Esophagus (tissue), 2 donors: ENCODE data around the gene PKNOX2. TPM values are rescaled to one million over a fixed set of nuclear protein-coding genes. Genes with fewer than 3 reads are reported as not detected.

Experiments
- H3K27ac ChIP-seq, 2 donors: one replicate each; pipeline ENCODE4 v1.5.1; 2013; ENCODE audit warnings: low read depth in 2 of 2, mild to moderate bottlenecking in 2 of 2, inconsistent platforms in 1 of 2, low read length in 1 of 2, moderate library complexity in 1 of 2
- H3K27me3 ChIP-seq, 2 donors: one replicate each; pipeline ENCODE4 v1.6.1; 2013; ENCODE audit warnings: low read length in 2 of 2, control low read depth in 1 of 2, mild to moderate bottlenecking in 1 of 2; ENCODE audit not compliant: insufficient read depth in 2 of 2, control insufficient read depth in 1 of 2
- H3K36me3 ChIP-seq, 2 donors: one replicate each; pipeline ENCODE4 v1.6.1; 2013; ENCODE audit warnings: low read length in 1 of 2; ENCODE audit not compliant: control insufficient read depth in 2 of 2, insufficient read depth in 2 of 2
- H3K4me1 ChIP-seq, 2 donors: one replicate each; pipeline ENCODE4 v1.6.1; 2013; ENCODE audit warnings: low read length in 1 of 2; ENCODE audit not compliant: control insufficient read depth in 2 of 2, insufficient read depth in 2 of 2
- H3K4me3 ChIP-seq, 2 donors: one replicate each; pipeline ENCODE4 v1.5.1; 2013; ENCODE audit warnings: low read length in 2 of 2, mild to moderate bottlenecking in 2 of 2, low read depth in 1 of 2, moderate library complexity in 1 of 2
- H3K9me3 ChIP-seq, 2 donors: one replicate each; pipeline ENCODE4 v1.6.1; 2013; ENCODE audit warnings: mild to moderate bottlenecking in 2 of 2, low read depth in 1 of 2, low read length in 1 of 2, moderate library complexity in 1 of 2; ENCODE audit not compliant: control insufficient read depth in 2 of 2, insufficient read depth in 1 of 2
- WGBS, 2 donors: extraction: QIAGEN DNeasy Blood & Tissue Kit; methylation state at CpG; one replicate each; pipeline ENCODE4 v1.1.7; 2013; 5-methylcytosine and 5-hydroxymethylcytosine counted together
- polyA plus RNA-seq, 2 donors: library from polyadenylated mRNA; stranded (reverse); fragments of 200-250 nt; gene quantifications; one replicate each; pipeline ENCODE4 v1.2.3, GENCODE V29; 2013
- donor health status: healthy with polysubstance abuse.
- donor health status: Bipolar disorder and iron deficiency.

PKNOX2 gene
- polyA plus RNA-seq, 2 donors = 0.24 to 0.43 TPM

- WGBS, 2 donors = 88 to 92% methylated on average over 7 of the region's 7 CpGs
Measured at GRCh38 chr11:125251956-125252355, 87.4 kb downstream of the PKNOX2 start.

GRCh38 chr11:125253289-125253688 lies 88.7 kb downstream of the PKNOX2 start:
- no peaks in the 10 kb centered on the region for H3K27me3 ChIP-seq
- 68 to 70% methylated on average over 7 of the region's 7 CpGs for WGBS, 2 donors
- no peaks in the 10 kb centered on the region for H3K36me3 ChIP-seq
- H3K4me1 ChIP-seq = no peaks in the 10 kb centered on the region
- no peak overlapping the region for H3K27ac ChIP-seq
- H3K9me3 ChIP-seq = no peaks in the 10 kb centered on the region
- H3K4me3 ChIP-seq = no peak overlapping the region

More at GRCh38 chr11:125251956-125252355, 87.4 kb downstream of the PKNOX2 start:
- H3K36me3 ChIP-seq = no peaks in the 10 kb centered on the region
- H3K4me3 ChIP-seq = no peak overlapping the region
- H3K4me1 ChIP-seq = no peaks in the 10 kb centered on the region
- H3K27me3 ChIP-seq = no peaks in the 10 kb centered on the region
- no peak overlapping the region for H3K27ac ChIP-seq
- H3K9me3 ChIP-seq = no peaks in the 10 kb centered on the region

DNA sequence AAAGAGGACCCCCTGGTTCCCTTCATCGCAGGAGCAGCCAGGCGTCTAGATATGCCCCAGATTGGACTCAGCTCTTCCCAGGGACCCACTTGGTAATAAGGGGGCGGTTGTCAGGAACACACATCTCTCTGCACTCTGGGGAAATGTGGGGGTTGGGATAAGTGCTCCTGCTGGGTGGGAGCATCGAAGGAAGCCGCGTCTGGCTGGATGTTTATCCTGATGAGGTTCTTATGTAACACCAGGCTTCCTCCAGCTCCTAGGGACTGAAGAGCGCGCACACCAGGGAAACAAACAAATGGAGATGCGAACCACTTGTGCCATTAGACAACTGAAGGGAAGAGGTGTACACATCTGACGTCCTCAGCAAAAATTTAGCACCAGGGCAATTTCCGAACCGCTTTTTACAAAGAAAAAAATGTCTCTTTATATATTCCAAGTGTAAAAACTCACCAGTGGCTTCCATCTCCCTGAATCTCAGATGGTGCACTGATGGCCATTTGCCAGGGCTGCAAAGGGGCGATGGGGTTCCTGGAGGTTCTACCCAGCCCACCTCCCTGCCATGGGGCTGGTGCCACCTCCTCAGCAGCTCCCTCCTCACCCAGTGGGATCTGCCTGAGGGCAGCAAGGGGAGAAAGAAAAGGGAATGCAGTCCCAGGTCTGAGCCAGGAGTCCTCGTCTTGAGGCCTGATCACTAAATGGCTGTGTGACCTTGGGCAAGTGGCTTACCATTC lies 89.4 kb downstream of the PKNOX2 start:
- Histone ChIP-seq H3K4me3 (no peak overlapping the region), H3K36me3 (no peaks in the 10 kb centered on the region), H3K27ac (no peak overlapping the region), H3K27me3 (no peaks in the 10 kb centered on the region), H3K4me1 (no peaks in the 10 kb centered on the region), H3K9me3 (no peaks in the 10 kb centered on the region)
- 74 to 80% methylated on average over 14 of the region's 14 CpGs for WGBS, 2 donors

- Histone ChIP-seq H3K4me1 (no peaks in the 10 kb centered on the region), H3K4me3 (no peak overlapping the region), H3K9me3 (no peaks in the 10 kb centered on the region), H3K36me3 (no peaks in the 10 kb centered on the region), H3K27me3 (no peaks in the 10 kb centered on the region), H3K27ac (no peak overlapping the region)
- WGBS, 2 donors = 65 to 66% methylated on average over 6 of the region's 6 CpGs
Measured at GRCh38 chr11:125256541-125257189, 92.1 kb downstream of the PKNOX2 start.

GRCh38 chr11:125257190-125257579 lies 92.6 kb downstream of the PKNOX2 start:
- 88 to 89% methylated on average over 7 of the region's 7 CpGs for WGBS, 2 donors

DNA sequence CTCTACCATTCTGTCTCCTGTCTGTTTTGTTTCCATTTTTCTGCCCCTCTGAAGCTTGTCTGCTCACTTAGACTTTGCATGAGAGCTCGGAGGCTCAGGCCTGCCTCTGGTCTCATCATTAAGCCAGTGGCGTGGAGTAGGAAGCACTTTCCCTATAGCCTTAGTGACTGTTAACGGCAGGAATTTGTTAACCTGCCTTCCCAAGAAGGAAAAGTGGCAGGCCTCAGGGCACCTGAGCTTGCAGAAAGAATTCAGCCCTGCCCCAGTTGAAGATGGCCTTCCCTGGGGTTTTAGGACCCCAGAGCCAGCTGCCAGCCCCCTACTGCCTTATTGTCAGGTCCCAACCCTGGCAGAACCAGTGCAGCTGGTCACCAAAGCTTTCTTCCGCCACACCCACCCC lies 93.2 kb downstream of the PKNOX2 start:
- H3K4me1 ChIP-seq = no peaks in the 10 kb centered on the region
- no peaks in the 10 kb centered on the region for H3K27me3 ChIP-seq
- H3K9me3 ChIP-seq = no peaks in the 10 kb centered on the region
- no peak overlapping the region for H3K4me3 ChIP-seq
- 90 to 91% methylated on average over 4 of the region's 4 CpGs for WGBS, 2 donors
- no peak overlapping the region for H3K27ac ChIP-seq
- no peaks in the 10 kb centered on the region for H3K36me3 ChIP-seq

More at GRCh38 chr11:125257190-125257579, 92.6 kb downstream of the PKNOX2 start:
- Histone ChIP-seq H3K9me3 (no peaks in the 10 kb centered on the region), H3K27me3 (no peaks in the 10 kb centered on the region), H3K27ac (no peak overlapping the region), H3K36me3 (no peaks in the 10 kb centered on the region), H3K4me1 (no peaks in the 10 kb centered on the region), H3K4me3 (no peak overlapping the region)

DNA sequence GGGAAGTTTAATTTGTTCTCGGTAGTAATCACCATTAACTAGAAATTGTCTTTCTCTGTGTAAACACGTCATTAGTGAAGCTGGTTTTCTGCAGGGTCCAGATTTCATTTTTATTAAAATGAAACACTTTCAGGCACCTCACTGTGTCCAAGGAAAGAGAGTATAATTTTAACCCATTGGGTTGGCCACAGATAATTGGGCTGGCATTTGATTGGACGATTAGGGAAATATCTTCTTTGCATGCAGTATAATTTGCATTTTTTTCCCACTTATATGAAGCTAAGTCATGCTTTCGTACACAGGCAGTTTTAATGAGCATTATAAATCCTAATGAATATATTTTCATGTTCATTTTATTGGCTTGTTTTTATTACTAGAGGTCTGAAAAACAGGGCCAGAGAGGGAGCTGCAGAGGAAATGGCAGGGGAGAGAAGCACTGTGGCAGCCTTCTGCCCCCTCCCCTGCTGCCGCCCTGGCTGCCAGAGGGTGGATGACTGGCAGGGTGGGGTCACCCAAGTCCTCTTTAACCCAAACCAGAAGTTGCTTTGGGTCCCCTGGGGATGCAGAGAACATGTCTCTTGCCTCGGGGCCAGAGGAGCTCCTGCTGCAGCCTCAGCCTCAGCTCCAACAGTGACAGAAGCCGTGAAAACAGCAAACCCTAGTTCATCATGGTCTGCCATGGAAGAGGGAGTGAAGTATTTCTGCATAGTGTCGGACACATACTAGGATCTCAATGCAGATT lies 93.9 kb downstream of the PKNOX2 start:
- Histone ChIP-seq H3K27me3 (no peaks in the 10 kb centered on the region), H3K9me3 (no peaks in the 10 kb centered on the region), H3K4me3 (no peak overlapping the region), H3K36me3 (no peaks in the 10 kb centered on the region), H3K4me1 (peaks cover 0 to under 1% of the 10 kb centered on the region in 2 donors), H3K27ac (no peak overlapping the region)
- 78 to 80% methylated on average over 8 of the region's 8 CpGs for WGBS, 2 donors

- no peaks in the 10 kb centered on the region for H3K36me3 ChIP-seq
- no peak overlapping the region for H3K27ac ChIP-seq
- 83 to 87% methylated on average over 4 of the region's 4 CpGs for WGBS, 2 donors
- H3K27me3 ChIP-seq = no peaks in the 10 kb centered on the region
- H3K9me3 ChIP-seq = no peaks in the 10 kb centered on the region
- no peak overlapping the region for H3K4me3 ChIP-seq
- peaks cover 0 to 3% of the 10 kb centered on the region in 2 donors for H3K4me1 ChIP-seq
Measured at GRCh38 chr11:125261588-125261987, 97.0 kb downstream of the PKNOX2 start.

GRCh38 chr11:125262194-125262829 lies 97.8 kb downstream of the PKNOX2 start:
- 65% methylated on average over 20 of the region's 20 CpGs for WGBS, 2 donors
- H3K9me3 ChIP-seq = no peaks in the 10 kb centered on the region
- H3K27ac ChIP-seq = no peak overlapping the region
- H3K4me1 ChIP-seq = peaks cover 0 to 3% of the 10 kb centered on the region in 2 donors
- no peaks in the 10 kb centered on the region for H3K36me3 ChIP-seq
- no peaks in the 10 kb centered on the region for H3K27me3 ChIP-seq
- no peak overlapping the region for H3K4me3 ChIP-seq
